Astrocyte of the spinal cord (primary cell): ENCODE data around the gene CPNE1.

Source experiments
- DNase-seq: peaks from one replicate; pipeline ENCODE4 v3.0.0; 2011; ENCODE audit warnings: low read depth, low spot score
- H3K4me3 ChIP-seq: 2 replicates; pipeline ENCODE4 v1.5.1; 2011; ENCODE audit warnings: low read depth, mild to moderate bottlenecking, low read length, moderate library complexity
- CTCF ChIP-seq: IDR thresholded peaks from 2 replicates; pipeline ENCODE4 v1.5.1; 2012; ENCODE audit warnings: low read depth, mild to moderate bottlenecking, low read length, inconsistent platforms
- in situ Hi-C: cut with HindIII; loops from 2 replicates; pipeline ENCODE4 v1.10.0; 2017; ENCODE audit warnings: low sequenced_read_pairs

CPNE1 gene

GRCh38 chr20:35702051-35702823 lies 37.5 kb upstream of the CPNE1 start:
- peak; percentile 49 for DNase-seq
- no peak for TF ChIP-seq CTCF
- no peak overlapping the region for H3K4me3 ChIP-seq
- in situ Hi-C loops: no loop called here

- TF ChIP-seq CTCF: no peak
- no peak overlapping the region for H3K4me3 ChIP-seq
- no peak for DNase-seq
- in situ Hi-C loops: no loop called here
Observed at GRCh38 chr20:35700625-35701148, 36.0 kb upstream of the CPNE1 start.

DNA sequence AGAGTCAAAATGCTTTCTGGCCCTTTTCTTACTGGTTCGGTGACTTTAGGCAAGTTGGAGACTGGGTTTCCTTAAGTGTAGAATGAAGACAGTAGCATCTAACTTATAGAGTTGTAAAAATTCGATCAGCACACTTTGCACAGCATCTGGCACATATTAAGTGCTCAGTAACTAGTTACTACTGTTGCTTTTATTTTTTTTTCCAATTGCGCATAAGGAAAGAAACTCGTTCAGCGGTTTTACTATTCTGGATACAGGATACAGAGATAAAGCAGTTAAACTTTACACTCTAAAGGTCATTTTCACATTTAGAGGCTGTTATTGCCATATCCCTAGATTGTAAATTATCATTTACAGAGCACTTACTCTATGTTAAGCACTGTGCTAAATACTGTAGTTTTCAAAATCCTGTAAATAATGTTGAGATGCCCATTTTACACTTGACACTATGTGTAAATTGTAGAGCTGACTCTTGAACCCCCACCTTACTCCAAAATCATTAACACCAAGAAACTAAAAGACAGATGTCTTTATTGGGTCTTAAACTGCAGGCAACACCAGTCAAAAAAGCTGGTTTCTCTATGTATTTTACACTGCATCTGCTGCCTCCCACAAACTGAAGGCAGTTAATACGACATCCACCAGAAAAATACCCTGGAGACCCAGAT lies 35.4 kb upstream of the CPNE1 start:
- DNase-seq: no peak
- in situ Hi-C loops: no loop called here
- no peak for TF ChIP-seq CTCF
- peak overlapping the region; percentile 91 for H3K4me3 ChIP-seq

DNA sequence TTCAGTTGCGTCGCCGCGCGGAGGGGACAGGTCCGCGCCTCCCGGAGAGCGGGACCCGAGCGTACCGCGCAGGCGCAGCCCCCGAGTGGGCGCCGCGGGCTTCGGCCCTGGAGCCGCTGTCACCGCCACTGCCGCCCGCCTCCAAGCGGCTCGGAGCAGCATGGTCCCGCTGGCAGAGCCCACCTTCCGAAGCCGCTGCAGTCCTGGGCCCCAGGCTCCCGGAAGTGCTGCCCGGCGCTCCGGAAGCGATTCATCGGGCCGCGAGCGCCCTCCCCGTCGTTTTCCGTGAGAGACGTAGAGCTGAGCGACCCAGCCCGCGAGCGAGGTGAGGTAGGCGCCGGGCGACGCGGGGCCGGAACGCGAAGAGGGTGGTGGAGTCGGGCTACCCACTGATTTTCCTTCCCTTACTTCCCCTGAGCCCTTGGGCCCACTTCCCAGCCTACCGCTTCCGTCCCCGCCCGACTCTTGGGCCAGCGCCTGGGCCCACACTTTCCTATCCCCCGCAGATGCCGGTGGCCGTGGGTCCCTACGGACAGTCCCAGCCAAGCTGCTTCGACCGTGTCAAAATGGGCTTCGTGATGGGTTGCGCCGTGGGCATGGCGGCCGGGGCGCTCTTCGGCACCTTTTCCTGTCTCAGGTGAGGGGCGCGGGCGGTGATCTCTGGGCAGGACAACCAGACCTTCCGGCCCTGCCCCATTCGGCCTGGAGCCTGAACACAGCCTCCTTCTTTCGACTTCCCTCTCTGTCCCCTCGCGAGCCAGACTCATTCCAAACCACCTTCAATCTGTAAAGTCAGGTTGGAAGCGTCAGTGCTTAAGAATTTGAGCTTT lies 34.6 kb upstream of the CPNE1 start, which contains the start of the genes NFS1 and ROMO1:
NFS1 (minus strand) TSS at position 226 of the 830 bp plus-strand sequence; CDS start at position 162, 64 bp downstream.
ROMO1 (plus strand) TSS at position 279 of the 830 bp plus-strand sequence; CDS start at position 507, 228 bp downstream.
- peak; percentile 14 for TF ChIP-seq CTCF
- H3K4me3 ChIP-seq: peak within 1 kb of the TSS; percentile 91
- in situ Hi-C loops: no loop called here
- DNase-seq: peak; percentile 81

GRCh38 chr20:35698298-35699126 lies 33.8 kb upstream of the CPNE1 start:
- no peak for DNase-seq
- in situ Hi-C loops: no loop called here
- H3K4me3 ChIP-seq: peak overlapping the region; percentile 91
- no peak for TF ChIP-seq CTCF
